Gastrocnemius medialis (tissue), 4 donors: ENCODE results near the gene HMX1. TPM values are rescaled to one million over a fixed set of nuclear protein-coding genes. Genes with fewer than 3 reads are reported as not detected.

Experiments used
- ATAC-seq, 2 donors: fragments of 150-250 bp; one replicate each; pipeline ENCODE4 v1.9.1; 2016
- DNase-seq, 2 donors: peaks; one replicate each; pipeline ENCODE4 v3.0.0-alpha.2; 2019
- H3K27ac ChIP-seq, 4 donors: fragments of 200-600 bp; sonication (generic); 1 replicate in 1 of 4; 2 replicates in 3 of 4; pipeline ENCODE4 v1.5.1; 2016 to 2018; ENCODE audit warnings: mild to moderate bottlenecking in 2 of 4, moderate library complexity in 1 of 4
- H3K27me3 ChIP-seq, 3 donors: fragments of 200-600 bp; sonication (generic) in 2 of 3; 1 replicate in 1 of 3; 2 replicates in 2 of 3; pipeline versions ENCODE4 v1.5.1 to v1.6.0; 2016 to 2019; ENCODE audit warnings: mild to moderate bottlenecking in 1 of 3, moderate library complexity in 1 of 3
- H3K36me3 ChIP-seq, 2 donors: fragments of 200-600 bp; sonication (generic) in 1 of 2; one replicate each; pipeline ENCODE4 v1.5.1; 2017 to 2018
- H3K4me1 ChIP-seq, 2 donors: fragments of 200-600 bp; sonication (generic) in 1 of 2; one replicate each; pipeline ENCODE4 v1.5.1; 2016 to 2017; ENCODE audit warnings: mild to moderate bottlenecking in 2 of 2
- H3K4me3 ChIP-seq, 4 donors: fragments of 200-600 bp; sonication (generic) in 3 of 4; 1 replicate in 1 of 4; 2 replicates in 3 of 4; pipeline ENCODE4 v1.5.1; 2016 to 2019; ENCODE audit warnings: mild to moderate bottlenecking in 2 of 4
- H3K9me3 ChIP-seq, 3 donors: fragments of 200-600 bp; sonication (generic) in 2 of 3; 1 replicate in 1 of 3; 2 replicates in 2 of 3; pipeline ENCODE4 v1.5.1; 2016 to 2019
- CTCF ChIP-seq, 5 experiments: fragments of 450-650 bp in 3 of 5; fragments of 200-600 bp in 2 of 5; sonication (generic) in 2 of 5; IDR thresholded peaks in 4 of 5; conservative IDR thresholded peaks in 1 of 5; 1 replicate in 4 of 5; 2 replicates in 1 of 5; pipeline ENCODE4 v1.5.1; 2016 to 2019; ENCODE audit warnings: antibody characterized with exemption in 5 of 5, mild to moderate bottlenecking in 3 of 5, moderate library complexity in 3 of 5
- POLR2A ChIP-seq, 2 donors: fragments of 450-650 bp; IDR thresholded peaks; one replicate each; pipeline ENCODE4 v1.6.1; 2017; ENCODE audit warnings: antibody characterized with exemption in 2 of 2, mild to moderate bottlenecking in 2 of 2, moderate library complexity in 2 of 2
- in situ Hi-C, 4 donors: fragments of 200-750 bp; cut with MboI; loops; one replicate each; pipeline versions ENCODE4 v1.15.0 to v1.8.0; 2017; ENCODE audit warnings: low sequenced_read_pairs in 4 of 4
- intact Hi-C: fragments of 100-400 bp; cut with DNase I; formaldehyde crosslinking; loops from one replicate; pipeline ENCODE4 v1.15.1; 2023; ENCODE audit warnings: low total_unique reads
- total RNA-seq, 4 donors: library from RNA; depleted of rRNA; stranded (reverse); fragments of >200 nt; gene quantifications; one replicate each; pipeline versions ENCODE4 v1.1.0 to v1.2.3, GENCODE V29; 2016

HMX1 gene
- total RNA-seq, 4 donors from 2014 or later, result not detected

GRCh38 chr4:8817096-8817812, 54.4 kb downstream of the HMX1 start:
- no peaks in the 10 kb centered on the region for H3K27me3 ChIP-seq
- intact Hi-C loops, result no loop called here
- no peaks in the 10 kb centered on the region for H3K36me3 ChIP-seq
- TF ChIP-seq CTCF (IDR thresholded peaks at IDR 0.05 in 4 of 5, conservative IDR thresholded peaks at IDR 0.05 in 1 of 5), result no peak
- TF ChIP-seq POLR2A (IDR thresholded peaks at IDR 0.05), result no peak
- no peak overlapping the region for H3K27ac ChIP-seq
- no peak overlapping the region for H3K4me3 ChIP-seq
- ATAC-seq (no peak), DNase-seq (no peak)
- no peaks in the 10 kb centered on the region for H3K4me1 ChIP-seq
- no peaks in the 10 kb centered on the region for H3K9me3 ChIP-seq
- in situ Hi-C loops, result no loop called here
